ENCODE results near the gene ACE. TPM values are rescaled to one million over a fixed set of nuclear protein-coding genes. Genes with fewer than 3 reads are reported as not detected.

Gene ACE
- total RNA-seq, 1 experiment from 2014 or later = 7.8 TPM

DNA sequence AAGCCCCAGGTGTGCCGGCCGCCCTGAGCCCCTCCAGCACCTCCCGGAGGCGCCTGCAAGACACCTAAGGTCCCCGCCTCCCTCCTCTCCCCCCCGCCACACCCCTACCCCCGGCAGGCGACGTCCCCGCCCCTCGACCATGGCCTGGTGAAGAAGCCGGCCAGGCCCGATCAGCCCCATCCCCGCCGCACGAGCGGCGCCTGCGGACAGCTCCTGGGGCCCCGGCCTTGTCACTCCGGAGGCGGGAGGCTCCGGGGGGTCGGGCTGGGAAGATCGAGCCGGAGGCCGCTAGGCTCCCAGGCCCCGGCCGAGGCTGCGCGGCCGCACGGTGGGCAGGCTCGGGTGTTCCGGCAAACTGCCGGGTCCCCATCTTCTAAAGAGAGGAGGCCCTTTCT lies 405 bp upstream of the ACE start:
- peak; percentile 65 for DNase-seq (ENCODE audit: low spot score)
- H3K36me3 Mint-ChIP-seq = no peaks in the 10 kb centered on the region
- H3K4me3 Mint-ChIP-seq = peak overlapping the region; percentile 66
- H3K27me3 Mint-ChIP-seq (ENCODE audit: low read depth) = peaks cover 28% of the 10 kb centered on the region
- no peak for TF ChIP-seq TP53 (CRISPR knock-in tag; IDR thresholded peaks at IDR 0.05)
- TF ChIP-seq, protein P1, sequence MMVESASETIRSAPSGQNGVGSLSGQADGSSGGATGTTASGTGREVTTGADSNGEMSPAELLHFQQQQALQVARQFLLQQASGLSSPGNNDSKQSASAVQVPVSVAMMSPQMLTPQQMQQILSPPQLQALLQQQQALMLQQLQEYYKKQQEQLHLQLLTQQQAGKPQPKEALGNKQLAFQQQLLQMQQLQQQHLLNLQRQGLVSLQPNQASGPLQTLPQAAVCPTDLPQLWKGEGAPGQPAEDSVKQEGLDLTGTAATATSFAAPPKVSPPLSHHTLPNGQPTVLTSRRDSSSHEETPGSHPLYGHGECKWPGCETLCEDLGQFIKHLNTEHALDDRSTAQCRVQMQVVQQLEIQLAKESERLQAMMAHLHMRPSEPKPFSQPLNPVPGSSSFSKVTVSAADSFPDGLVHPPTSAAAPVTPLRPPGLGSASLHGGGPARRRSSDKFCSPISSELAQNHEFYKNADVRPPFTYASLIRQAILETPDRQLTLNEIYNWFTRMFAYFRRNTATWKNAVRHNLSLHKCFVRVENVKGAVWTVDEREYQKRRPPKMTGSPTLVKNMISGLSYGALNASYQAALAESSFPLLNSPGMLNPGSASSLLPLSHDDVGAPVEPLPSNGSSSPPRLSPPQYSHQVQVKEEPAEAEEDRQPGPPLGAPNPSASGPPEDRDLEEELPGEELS (CRISPR knock-in tag; IDR thresholded peaks at IDR 0.05) = no peak
- TF ChIP-seq, protein P2, sequence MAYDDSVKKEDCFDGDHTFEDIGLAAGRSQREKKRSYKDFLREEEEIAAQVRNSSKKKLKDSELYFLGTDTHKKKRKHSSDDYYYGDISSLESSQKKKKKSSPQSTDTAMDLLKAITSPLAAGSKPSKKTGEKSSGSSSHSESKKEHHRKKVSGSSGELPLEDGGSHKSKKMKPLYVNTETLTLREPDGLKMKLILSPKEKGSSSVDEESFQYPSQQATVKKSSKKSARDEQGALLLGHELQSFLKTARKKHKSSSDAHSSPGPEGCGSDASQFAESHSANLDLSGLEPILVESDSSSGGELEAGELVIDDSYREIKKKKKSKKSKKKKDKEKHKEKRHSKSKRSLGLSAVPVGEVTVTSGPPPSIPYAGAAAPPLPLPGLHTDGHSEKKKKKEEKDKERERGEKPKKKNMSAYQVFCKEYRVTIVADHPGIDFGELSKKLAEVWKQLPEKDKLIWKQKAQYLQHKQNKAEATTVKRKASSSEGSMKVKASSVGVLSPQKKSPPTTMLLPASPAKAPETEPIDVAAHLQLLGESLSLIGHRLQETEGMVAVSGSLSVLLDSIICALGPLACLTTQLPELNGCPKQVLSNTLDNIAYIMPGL (CRISPR knock-in tag; IDR thresholded peaks at IDR 0.05) = 0 out of 2 replicates have a peak, but pooled peaks have one; percentile 18
- no peak for TF ChIP-seq RORB (CRISPR knock-in tag; IDR thresholded peaks at IDR 0.05)
- CTCF ChIA-PET = interaction anchor here (0.6 to 11.3 kb wide), 13 partner anchors 11 to 372 kb away, joined by 3 to 298 read pairs (median 6); partner anchors contain the start of genes CYB561, KCNH6 and MAP3K3
- H3K9me3 Mint-ChIP-seq = no peaks in the 10 kb centered on the region
- peaks cover 32% of the 10 kb centered on the region for H3K4me1 Mint-ChIP-seq
- peak; percentile 9 for ATAC-seq
- POLR2A ChIA-PET = interaction anchor here (0.9 kb wide), 2 partner anchors 34 to 36 kb away, joined by 3 read pairs; no protein-coding TSS in a partner anchor
- no peak overlapping the region for H3K27ac Mint-ChIP-seq

DNA sequence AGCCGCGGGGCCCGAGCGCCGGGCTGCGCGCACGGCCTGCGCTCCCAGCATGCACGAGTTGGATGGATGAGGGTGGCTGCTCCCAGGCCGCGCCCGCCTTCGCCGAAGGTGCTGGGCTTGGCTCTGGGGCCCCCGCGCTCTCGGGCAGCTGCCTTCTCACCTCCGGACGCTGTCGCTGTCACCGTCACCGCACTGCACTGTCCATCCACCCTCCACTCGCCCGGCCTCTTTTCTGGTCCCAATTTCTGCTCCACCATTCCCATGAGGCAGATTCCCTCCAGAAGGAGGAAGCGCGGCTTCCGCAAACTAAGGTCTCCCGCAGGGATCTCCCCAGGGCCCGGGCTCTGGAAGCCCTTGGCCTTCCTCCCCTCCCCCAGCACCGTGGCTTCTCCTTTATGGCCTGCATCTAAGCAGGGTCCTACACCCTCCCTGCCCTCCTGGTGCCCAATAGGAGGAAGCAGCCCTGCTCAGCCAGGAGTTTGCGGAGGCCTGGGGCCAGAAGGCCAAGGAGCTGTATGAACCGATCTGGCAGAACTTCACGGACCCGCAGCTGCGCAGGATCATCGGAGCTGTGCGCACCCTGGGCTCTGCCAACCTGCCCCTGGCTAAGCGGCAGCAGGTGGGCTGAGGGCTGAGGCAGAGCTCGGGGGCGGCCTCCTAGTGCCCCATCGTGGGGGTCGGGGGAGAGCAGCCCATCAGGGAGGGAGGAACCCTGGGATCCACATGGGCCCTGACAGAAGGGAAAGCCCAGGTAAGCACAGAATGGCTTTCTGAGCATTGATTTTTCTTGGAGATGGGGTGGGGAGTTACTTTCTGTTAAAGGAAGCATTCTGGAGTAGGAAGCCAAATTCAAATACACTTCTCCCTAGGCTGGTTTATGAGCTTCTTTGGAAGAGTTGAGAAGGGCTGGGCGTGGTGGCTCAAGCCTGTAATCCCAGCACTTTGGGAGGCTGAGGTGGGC lies 899 bp downstream of the ACE start:
- CTCF ChIA-PET = interaction anchor here (0.5 to 11.3 kb wide), 28 partner anchors 8 to 238 kb away, joined by 3 to 298 read pairs (median 6); partner anchors contain the start of genes CYB561, KCNH6 and MAP3K3
- H3K4me1 Mint-ChIP-seq = peaks cover 32% of the 10 kb centered on the region
- ATAC-seq = peak; percentile 2; the same call in 1 of the 2 replicates
- POLR2A ChIA-PET = interaction anchor here (0.9 to 2.0 kb wide), 7 partner anchors 32 to 221 kb away, joined by 3 to 7 read pairs (median 4); no protein-coding TSS in a partner anchor
- H3K27ac Mint-ChIP-seq = no peak overlapping the region
- H3K4me3 Mint-ChIP-seq = peak overlapping the region; percentile 82
- peak; percentile 29 for DNase-seq (ENCODE audit: low spot score)
- no peaks in the 10 kb centered on the region for H3K9me3 Mint-ChIP-seq
- peaks cover 28% of the 10 kb centered on the region for H3K27me3 Mint-ChIP-seq (ENCODE audit: low read depth)
- no peaks in the 10 kb centered on the region for H3K36me3 Mint-ChIP-seq
- 0 out of 2 replicates have a peak, but pooled peaks have one; percentile 25 for TF ChIP-seq CBFB (CRISPR knock-in tag; IDR thresholded peaks at IDR 0.05; ENCODE audit: low read depth)
- TF ChIP-seq ZNF121 (CRISPR knock-in tag; IDR thresholded peaks at IDR 0.05) = no peak
- TF ChIP-seq RELA (CRISPR knock-in tag; IDR thresholded peaks at IDR 0.05; ENCODE audit: borderline replicate concordance) = no peak
- TF ChIP-seq, protein P3, sequence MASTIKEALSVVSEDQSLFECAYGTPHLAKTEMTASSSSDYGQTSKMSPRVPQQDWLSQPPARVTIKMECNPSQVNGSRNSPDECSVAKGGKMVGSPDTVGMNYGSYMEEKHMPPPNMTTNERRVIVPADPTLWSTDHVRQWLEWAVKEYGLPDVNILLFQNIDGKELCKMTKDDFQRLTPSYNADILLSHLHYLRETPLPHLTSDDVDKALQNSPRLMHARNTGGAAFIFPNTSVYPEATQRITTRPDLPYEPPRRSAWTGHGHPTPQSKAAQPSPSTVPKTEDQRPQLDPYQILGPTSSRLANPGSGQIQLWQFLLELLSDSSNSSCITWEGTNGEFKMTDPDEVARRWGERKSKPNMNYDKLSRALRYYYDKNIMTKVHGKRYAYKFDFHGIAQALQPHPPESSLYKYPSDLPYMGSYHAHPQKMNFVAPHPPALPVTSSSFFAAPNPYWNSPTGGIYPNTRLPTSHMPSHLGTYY (CRISPR knock-in tag; IDR thresholded peaks at IDR 0.05) = no peak
- TF ChIP-seq ELF4 (CRISPR knock-in tag; IDR thresholded peaks at IDR 0.05; ENCODE audit: low read depth) = no peak
- TF ChIP-seq ZSCAN18 (CRISPR knock-in tag; IDR thresholded peaks at IDR 0.05) = no peak
- TF ChIP-seq, protein P2 (CRISPR knock-in tag; IDR thresholded peaks at IDR 0.05) = no peak
- TF ChIP-seq NR1H2 (CRISPR knock-in tag; IDR thresholded peaks at IDR 0.05) = no peak
- TF ChIP-seq, protein P4, sequence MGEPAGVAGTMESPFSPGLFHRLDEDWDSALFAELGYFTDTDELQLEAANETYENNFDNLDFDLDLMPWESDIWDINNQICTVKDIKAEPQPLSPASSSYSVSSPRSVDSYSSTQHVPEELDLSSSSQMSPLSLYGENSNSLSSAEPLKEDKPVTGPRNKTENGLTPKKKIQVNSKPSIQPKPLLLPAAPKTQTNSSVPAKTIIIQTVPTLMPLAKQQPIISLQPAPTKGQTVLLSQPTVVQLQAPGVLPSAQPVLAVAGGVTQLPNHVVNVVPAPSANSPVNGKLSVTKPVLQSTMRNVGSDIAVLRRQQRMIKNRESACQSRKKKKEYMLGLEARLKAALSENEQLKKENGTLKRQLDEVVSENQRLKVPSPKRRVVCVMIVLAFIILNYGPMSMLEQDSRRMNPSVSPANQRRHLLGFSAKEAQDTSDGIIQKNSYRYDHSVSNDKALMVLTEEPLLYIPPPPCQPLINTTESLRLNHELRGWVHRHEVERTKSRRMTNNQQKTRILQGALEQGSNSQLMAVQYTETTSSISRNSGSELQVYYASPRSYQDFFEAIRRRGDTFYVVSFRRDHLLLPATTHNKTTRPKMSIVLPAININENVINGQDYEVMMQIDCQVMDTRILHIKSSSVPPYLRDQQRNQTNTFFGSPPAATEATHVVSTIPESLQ (CRISPR knock-in tag; IDR thresholded peaks at IDR 0.05) = no peak
- TF ChIP-seq TP53 (CRISPR knock-in tag; IDR thresholded peaks at IDR 0.05) = peak; percentile 35; the same call in 1 of the 2 replicates
- TF ChIP-seq FOXK1 (CRISPR knock-in tag; IDR thresholded peaks at IDR 0.05) = 0 out of 2 replicates have a peak, but pooled peaks have one; percentile 9
- TF ChIP-seq, protein P1 (CRISPR knock-in tag; IDR thresholded peaks at IDR 0.05) = peak; percentile 17; the same call in 1 of the 2 replicates
- no peak for TF ChIP-seq ZNF232 (CRISPR knock-in tag; IDR thresholded peaks at IDR 0.05)
- no peak for TF ChIP-seq E2F5 (CRISPR knock-in tag; IDR thresholded peaks at IDR 0.05)
- TF ChIP-seq ZNF423 (CRISPR knock-in tag; IDR thresholded peaks at IDR 0.05) = peak; percentile 87
